CD4-positive, alpha-beta T cell (primary cell): Measurements from ENCODE around the gene LUC7L2. TPM values are rescaled to one million over a fixed set of nuclear protein-coding genes. Genes with fewer than 3 reads are reported as not detected.
A peak's percentile ranks its signal among the peaks of the same experiment; 100 is the strongest.

Experiments
- ATAC-seq: fragments of 200-7000 bp; cut with Tn5 transposase; one replicate; pipeline ENCODE4 v1.10.0; 2022; ENCODE audit warnings: mild to moderate bottlenecking; ENCODE audit not compliant: poor library complexity
- CTCF ChIA-PET: fragments of 350-600 bp; sonication (Branson Sonifier 250); formaldehyde crosslinking; loops from one replicate; lab custom pipeline; 2021; ENCODE audit warnings: antibody characterized with exemption, inconsistent platforms; lab: Charles Lee
- POLR2A ChIA-PET: fragments of 350-600 bp; sonication (Branson Sonifier 250); formaldehyde crosslinking; loops from one replicate; lab custom pipeline; 2021; ENCODE audit warnings: antibody characterized with exemption, inconsistent platforms; lab: Charles Lee
- DNase-seq, 14 experiments: peaks; one replicate each; pipeline ENCODE4 v3.0.0-alpha.2; 2013 to 2020; ENCODE audit warnings: mixed read lengths in 2 of 14
- H3K27ac ChIP-seq, 2 donors: one replicate each; pipeline versions ENCODE4 v1.5.1 to v1.7.0; 2013; ENCODE audit warnings: low read length in 2 of 2, low read depth in 1 of 2, mild to moderate bottlenecking in 1 of 2
- H3K27me3 ChIP-seq, 2 experiments: 1 replicate in 1 of 2; 2 replicates in 1 of 2; pipeline versions ENCODE4 v1.6.1 to v1.7.0; 2013; ENCODE audit warnings: low read length in 2 of 2, control low read depth in 1 of 2, mild to moderate bottlenecking in 1 of 2, moderate library complexity in 1 of 2; ENCODE audit not compliant: insufficient read depth in 2 of 2, control insufficient read depth in 1 of 2
- H3K36me3 ChIP-seq: one replicate; pipeline ENCODE4 v1.6.1; 2013; ENCODE audit warnings: low read length, control low read depth; ENCODE audit not compliant: insufficient read depth
- H3K4me1 ChIP-seq: one replicate; pipeline ENCODE4 v1.6.1; 2013; ENCODE audit warnings: low read length, control low read depth; ENCODE audit not compliant: insufficient read depth
- H3K4me3 ChIP-seq: one replicate; pipeline ENCODE4 v1.5.1; 2013; ENCODE audit warnings: mild to moderate bottlenecking, low read length, moderate library complexity
- H3K9me3 ChIP-seq, 2 experiments: 1 replicate in 1 of 2; 2 replicates in 1 of 2; pipeline versions ENCODE4 v1.6.1 to v1.7.0; 2013; ENCODE audit warnings: low read length in 2 of 2, mild to moderate bottlenecking in 2 of 2, control low read depth in 1 of 2, moderate library complexity in 1 of 2; ENCODE audit not compliant: control insufficient read depth in 1 of 2, insufficient read depth in 1 of 2
- H3K27ac Mint-ChIP-seq: one replicate; pipeline ENCODE4 v1.8.0; 2020; ENCODE audit warnings: mixed read lengths
- H3K27me3 Mint-ChIP-seq: one replicate; pipeline ENCODE4 v1.8.0; 2021; ENCODE audit warnings: mixed read lengths
- H3K36me3 Mint-ChIP-seq: one replicate; pipeline ENCODE4 v1.8.0; 2021; ENCODE audit warnings: low read depth, mixed read lengths
- H3K4me1 Mint-ChIP-seq: one replicate; pipeline ENCODE4 v1.8.0; 2021; ENCODE audit warnings: low read depth, mixed read lengths
- H3K4me3 Mint-ChIP-seq: one replicate; pipeline ENCODE4 v1.8.0; 2020; ENCODE audit warnings: mild to moderate bottlenecking, mixed read lengths
- H3K9me3 Mint-ChIP-seq: one replicate; pipeline ENCODE4 v1.8.0; 2020; ENCODE audit warnings: mixed read lengths
- intact Hi-C, 2 experiments: fragments of 100-400 bp; cut with DNase I in 1 of 2; cut with micrococcal nuclease in 1 of 2; formaldehyde crosslinking; loops; one replicate each; pipeline versions ENCODE4 v1.15.1 to v1.9.0; 2023 to 2025; cut with DNase I, micrococcal nuclease
- total RNA-seq, 174 experiments: library from RNA in 2 of 174; stranded (reverse) in 2 of 174; gene quantifications; one replicate each; pipeline ENCODE4 v1.2.3 and lab custom pipeline; 2021 to 2026
- TF ChIP-seq, protein P1 (sequence below): fragments of 200-600 bp; IDR thresholded peaks from one replicate; pipeline ENCODE4 v1.8.0; 2022; ENCODE audit warnings: antibody characterized with exemption, mild to moderate bottlenecking

Gene LUC7L2
- total RNA-seq, 2 experiments from 2014 or later = 177 to 194 TPM

DNA sequence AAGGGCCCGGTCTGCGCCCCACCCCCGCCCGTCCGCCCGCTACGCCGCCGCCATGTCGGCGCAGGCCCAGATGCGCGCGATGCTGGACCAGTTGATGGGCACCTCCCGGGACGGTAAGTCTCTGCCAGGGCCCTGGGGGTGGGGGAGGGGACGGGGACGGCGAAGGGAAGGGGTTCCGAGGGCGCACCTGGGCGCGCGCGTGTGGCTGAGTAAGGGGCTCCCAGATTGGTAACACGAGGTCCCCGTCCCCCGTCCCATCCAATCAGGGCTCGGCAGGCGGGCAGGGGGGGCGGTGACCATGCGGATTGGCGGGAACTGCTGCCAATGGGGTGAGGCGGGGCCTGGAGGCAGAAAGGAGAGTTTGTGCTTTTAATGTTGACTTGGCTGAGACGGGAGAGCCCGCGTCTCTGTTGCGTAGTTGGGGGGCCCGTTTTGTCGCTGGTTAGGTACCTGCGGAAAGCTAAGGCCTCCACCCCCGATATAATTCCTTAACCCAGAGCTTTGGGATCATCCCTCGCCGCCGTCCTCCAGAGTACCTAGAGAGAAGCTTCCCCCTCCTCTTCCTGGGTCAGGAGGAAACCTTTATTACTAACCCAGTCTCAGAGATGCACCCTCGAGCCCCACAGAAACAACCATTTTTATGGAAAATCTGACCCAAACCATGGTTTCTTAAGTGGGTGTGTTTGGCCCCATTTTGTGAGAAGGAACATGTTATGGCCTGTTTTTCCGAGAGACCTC, 685 bp downstream of the LUC7L2 start:
- peaks cover 60% of the 10 kb centered on the region for H3K4me1 Mint-ChIP-seq
- DNase-seq = peak; percentile 94 to 98 (median 97)
- peak; percentile 75 for ATAC-seq

DNA sequence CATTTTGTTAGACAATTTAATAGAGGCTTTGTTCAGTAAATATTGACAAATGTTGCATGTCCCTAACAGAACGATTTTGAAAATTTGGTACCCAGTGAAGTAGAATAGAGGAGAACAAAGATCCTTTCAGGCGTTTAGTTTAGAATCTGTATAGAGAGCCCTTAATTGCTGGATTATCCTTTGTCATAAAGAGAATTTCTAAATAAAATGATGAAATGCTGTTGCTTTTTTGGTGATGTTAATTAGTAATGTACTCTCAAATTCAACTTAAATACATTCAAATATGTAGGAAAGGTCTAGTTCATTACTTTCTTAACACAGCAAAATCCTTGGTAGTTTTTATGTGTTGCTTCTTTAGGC, 1.2 kb downstream of the LUC7L2 start:
- intact Hi-C loops = loop anchor here (1.0 to 10.0 kb wide), 4 partner anchors 21 to 814 kb away; partner anchors contain the start of genes KDM7A (in 1 of the 2) and UBN2 (in 1 of the 2)
- Mint-ChIP-seq H3K4me1 (peaks cover 66% of the 10 kb centered on the region), H3K27me3 (no peaks in the 10 kb centered on the region), H3K27ac (peak overlapping the region; percentile 98), H3K9me3 (no peaks in the 10 kb centered on the region), H3K36me3 (peaks cover 48% of the 10 kb centered on the region), H3K4me3 (peak overlapping the region; percentile 99)
- peak overlapping the region; percentile 91 for H3K4me3 ChIP-seq
- DNase-seq (no peak), ATAC-seq (no peak)
- no peaks in the 10 kb centered on the region for H3K9me3 ChIP-seq
- H3K27ac ChIP-seq = peak overlapping the region; percentile 98 to 99
- CTCF ChIA-PET = no interaction called here
- H3K4me1 ChIP-seq = peaks cover 25% of the 10 kb centered on the region
- H3K27me3 ChIP-seq = no peaks in the 10 kb centered on the region
- POLR2A ChIA-PET = interaction anchor here (0.6 to 7.0 kb wide), 14 partner anchors 9 to 1654 kb away, joined by 3 to 166 read pairs (median 8); partner anchors contain the start of genes FMC1, KDM7A, MRPS33 and UBN2
- peaks cover 18% of the 10 kb centered on the region for H3K36me3 ChIP-seq
- TF ChIP-seq, protein P1, sequence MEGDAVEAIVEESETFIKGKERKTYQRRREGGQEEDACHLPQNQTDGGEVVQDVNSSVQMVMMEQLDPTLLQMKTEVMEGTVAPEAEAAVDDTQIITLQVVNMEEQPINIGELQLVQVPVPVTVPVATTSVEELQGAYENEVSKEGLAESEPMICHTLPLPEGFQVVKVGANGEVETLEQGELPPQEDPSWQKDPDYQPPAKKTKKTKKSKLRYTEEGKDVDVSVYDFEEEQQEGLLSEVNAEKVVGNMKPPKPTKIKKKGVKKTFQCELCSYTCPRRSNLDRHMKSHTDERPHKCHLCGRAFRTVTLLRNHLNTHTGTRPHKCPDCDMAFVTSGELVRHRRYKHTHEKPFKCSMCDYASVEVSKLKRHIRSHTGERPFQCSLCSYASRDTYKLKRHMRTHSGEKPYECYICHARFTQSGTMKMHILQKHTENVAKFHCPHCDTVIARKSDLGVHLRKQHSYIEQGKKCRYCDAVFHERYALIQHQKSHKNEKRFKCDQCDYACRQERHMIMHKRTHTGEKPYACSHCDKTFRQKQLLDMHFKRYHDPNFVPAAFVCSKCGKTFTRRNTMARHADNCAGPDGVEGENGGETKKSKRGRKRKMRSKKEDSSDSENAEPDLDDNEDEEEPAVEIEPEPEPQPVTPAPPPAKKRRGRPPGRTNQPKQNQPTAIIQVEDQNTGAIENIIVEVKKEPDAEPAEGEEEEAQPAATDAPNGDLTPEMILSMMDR = no peak

More for the DNA sequence above, 685 bp downstream of the LUC7L2 start:
- peak overlapping the region; percentile 99 for H3K4me3 Mint-ChIP-seq
- H3K27me3 Mint-ChIP-seq = no peaks in the 10 kb centered on the region
- TF ChIP-seq, protein P1 = no peak
- Histone ChIP-seq H3K27me3 (no peaks in the 10 kb centered on the region), H3K4me3 (peak overlapping the region; percentile 91), H3K4me1 (peaks cover 25% of the 10 kb centered on the region), H3K27ac (peak overlapping the region; percentile 98 to 99), H3K9me3 (no peaks in the 10 kb centered on the region), H3K36me3 (peaks cover 13% of the 10 kb centered on the region)
- no peaks in the 10 kb centered on the region for H3K9me3 Mint-ChIP-seq
- H3K27ac Mint-ChIP-seq = peak overlapping the region; percentile 98
- intact Hi-C loops = loop anchor here (1.0 to 10.0 kb wide), 4 partner anchors 20 to 814 kb away; partner anchors contain the start of genes KDM7A (in 1 of the 2) and UBN2 (in 1 of the 2)
- H3K36me3 Mint-ChIP-seq = peaks cover 42% of the 10 kb centered on the region
- ChIA-PET POLR2A (interaction anchor here (0.6 to 7.0 kb wide), 21 partner anchors 9 to 1654 kb away, joined by 3 to 166 read pairs (median 7); partner anchors contain the start of genes FMC1, KDM7A, MRPS33 and UBN2), CTCF (interaction anchor here (0.6 to 0.9 kb wide), 3 partner anchors 9 to 1336 kb away, joined by 3 to 4 read pairs (median 4); partner anchors contain the start of gene NDUFB2)

DNA sequence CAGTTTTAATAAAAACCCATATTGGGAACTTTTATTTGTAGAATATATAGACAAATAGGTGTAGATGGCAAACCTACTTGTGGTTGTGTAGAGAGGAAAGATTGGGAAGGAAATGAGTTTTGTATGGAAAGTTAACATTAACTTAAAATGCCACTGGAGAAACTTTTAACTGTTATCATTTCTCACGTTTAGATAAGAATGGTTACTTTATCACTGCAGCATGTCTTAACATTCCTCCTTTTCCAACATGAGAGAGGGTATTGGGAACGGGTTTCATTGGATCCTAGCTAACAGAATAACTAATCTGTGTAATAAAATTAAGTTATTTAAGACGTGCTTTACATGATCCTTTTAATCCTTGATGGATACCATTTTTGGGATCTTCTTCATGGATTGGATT, 1.8 kb downstream of the LUC7L2 start:
- H3K9me3 ChIP-seq = no peaks in the 10 kb centered on the region
- no peak for ATAC-seq
- peaks cover 25% of the 10 kb centered on the region for H3K4me1 ChIP-seq
- Mint-ChIP-seq H3K27ac (peak overlapping the region; percentile 98), H3K4me3 (peak overlapping the region; percentile 99), H3K27me3 (no peaks in the 10 kb centered on the region), H3K36me3 (peaks cover 54% of the 10 kb centered on the region), H3K9me3 (no peaks in the 10 kb centered on the region), H3K4me1 (peaks cover 72% of the 10 kb centered on the region)
- TF ChIP-seq, protein P1 = no peak
- H3K27ac ChIP-seq = no peak overlapping the region
- ChIA-PET CTCF (no interaction called here), POLR2A (interaction anchor here (0.6 to 0.8 kb wide), 2 partner anchors 11 to 71 kb away, joined by 3 read pairs; no protein-coding TSS in a partner anchor)
- no peak for DNase-seq
- H3K4me3 ChIP-seq = peak overlapping the region; percentile 91
- intact Hi-C loops = loop anchor here (2.0 to 10.0 kb wide), 3 partner anchors 53 to 813 kb away; partner anchors contain the start of genes KDM7A (in 1 of the 2) and UBN2 (in 1 of the 2)
- peaks cover 24% of the 10 kb centered on the region for H3K36me3 ChIP-seq
- H3K27me3 ChIP-seq = no peaks in the 10 kb centered on the region
